ENCODE measurements around the gene IPO13.

The IPO13 gene

DNA sequence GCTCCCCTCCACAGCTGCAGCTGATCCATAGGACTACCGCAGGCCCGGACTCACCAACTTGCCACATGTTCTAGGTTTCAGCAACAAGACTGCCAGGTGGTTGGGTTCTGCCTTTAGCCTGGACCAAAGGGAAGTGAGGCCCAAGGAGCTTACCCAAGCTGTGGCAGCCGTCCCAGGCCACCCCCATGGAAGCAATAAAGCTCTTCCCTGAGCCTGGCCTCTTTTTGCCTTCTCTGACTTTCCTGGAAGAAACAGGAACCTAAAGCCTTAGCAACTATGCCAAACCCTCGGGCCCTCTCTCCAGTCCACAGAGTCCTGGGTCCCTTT is 15.8 kb upstream of the IPO13 start:
- Histone ChIP-seq H3K9me3 (ENCODE audit: insufficient read depth, low read length) (no peaks in the 10 kb centered on the region), H3K27ac (ENCODE audit: low read length) (no peak overlapping the region), H3K36me3 (replicated peaks; ENCODE audit: low read depth, low read length) (no peaks in the 10 kb centered on the region), H3K27me3 (ENCODE audit: low read depth, low read length) (no peaks in the 10 kb centered on the region), H3K4me1 (ENCODE audit: low read length) (no peaks in the 10 kb centered on the region), H3K9ac (ENCODE audit: low read length) (no peak overlapping the region), H2AFZ (ENCODE audit: low read depth, low read length) (no peak overlapping the region), H3K4me3 (ENCODE audit: low read length) (no peak overlapping the region), H3K4me2 (ENCODE audit: low read length) (no peak overlapping the region), H4K20me1 (ENCODE audit: insufficient read depth, low read length) (no peaks in the 10 kb centered on the region), H3K79me2 (ENCODE audit: low read length) (no peaks in the 10 kb centered on the region)
- TF ChIP-seq, protein P1, sequence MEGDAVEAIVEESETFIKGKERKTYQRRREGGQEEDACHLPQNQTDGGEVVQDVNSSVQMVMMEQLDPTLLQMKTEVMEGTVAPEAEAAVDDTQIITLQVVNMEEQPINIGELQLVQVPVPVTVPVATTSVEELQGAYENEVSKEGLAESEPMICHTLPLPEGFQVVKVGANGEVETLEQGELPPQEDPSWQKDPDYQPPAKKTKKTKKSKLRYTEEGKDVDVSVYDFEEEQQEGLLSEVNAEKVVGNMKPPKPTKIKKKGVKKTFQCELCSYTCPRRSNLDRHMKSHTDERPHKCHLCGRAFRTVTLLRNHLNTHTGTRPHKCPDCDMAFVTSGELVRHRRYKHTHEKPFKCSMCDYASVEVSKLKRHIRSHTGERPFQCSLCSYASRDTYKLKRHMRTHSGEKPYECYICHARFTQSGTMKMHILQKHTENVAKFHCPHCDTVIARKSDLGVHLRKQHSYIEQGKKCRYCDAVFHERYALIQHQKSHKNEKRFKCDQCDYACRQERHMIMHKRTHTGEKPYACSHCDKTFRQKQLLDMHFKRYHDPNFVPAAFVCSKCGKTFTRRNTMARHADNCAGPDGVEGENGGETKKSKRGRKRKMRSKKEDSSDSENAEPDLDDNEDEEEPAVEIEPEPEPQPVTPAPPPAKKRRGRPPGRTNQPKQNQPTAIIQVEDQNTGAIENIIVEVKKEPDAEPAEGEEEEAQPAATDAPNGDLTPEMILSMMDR (IDR thresholded peaks at IDR 0.05; ENCODE audit: low read depth, low read length) = no peak
- no peak for TF ChIP-seq EZH2phosphoT487 (IDR thresholded peaks at IDR 0.05; ENCODE audit: low read depth)

DNA sequence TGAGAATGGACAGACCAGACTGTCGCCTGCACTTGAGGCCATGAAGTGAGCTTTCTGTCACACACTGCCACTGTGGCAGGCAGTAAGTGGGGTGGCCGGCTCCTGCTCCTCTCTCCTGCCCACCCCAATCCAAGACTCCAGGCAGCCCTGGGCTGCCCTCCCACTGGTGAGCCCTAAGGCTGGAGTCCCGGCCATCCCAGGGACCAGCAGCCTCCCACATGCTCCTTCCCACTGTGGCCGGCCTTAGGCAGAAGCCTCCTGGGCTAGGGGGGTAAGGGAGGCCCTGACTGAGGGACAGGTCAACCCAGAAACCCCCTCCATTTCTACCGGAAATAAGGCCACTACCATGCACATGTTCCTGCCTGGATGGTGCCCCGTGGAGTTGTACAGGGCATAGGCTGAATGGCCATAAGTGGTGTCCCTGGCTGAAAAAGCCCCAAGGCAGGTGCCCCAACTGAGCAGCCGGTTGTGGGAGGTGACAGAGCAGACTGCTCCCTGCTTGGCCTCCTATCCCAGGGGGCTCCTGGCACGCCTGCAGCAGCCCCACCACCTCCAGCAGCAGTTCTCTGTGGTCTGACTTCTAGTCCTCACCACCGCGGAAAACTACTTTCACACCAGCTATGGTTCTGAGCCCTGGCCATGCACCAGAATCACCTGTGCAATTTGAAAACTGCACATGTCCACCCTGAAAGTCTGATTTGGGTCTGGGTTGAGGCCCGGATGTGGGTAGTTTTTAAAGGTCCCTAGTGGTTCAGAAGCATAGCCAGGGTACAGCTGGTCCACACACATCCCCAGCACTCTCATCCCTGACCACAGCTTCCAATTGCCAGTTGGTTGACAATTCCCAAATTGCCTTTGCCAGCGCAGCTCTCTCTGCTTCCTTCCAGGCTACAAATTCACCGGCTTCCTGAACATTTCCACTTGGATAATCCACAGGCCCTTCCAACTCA is 14.8 kb upstream of the IPO13 start:
- Histone ChIP-seq H3K4me3 (ENCODE audit: low read length) (no peak overlapping the region), H3K9ac (ENCODE audit: low read length) (no peak overlapping the region), H3K79me2 (ENCODE audit: low read length) (no peaks in the 10 kb centered on the region), H3K27ac (ENCODE audit: low read length) (no peak overlapping the region), H3K9me3 (ENCODE audit: insufficient read depth, low read length) (no peaks in the 10 kb centered on the region), H3K36me3 (replicated peaks; ENCODE audit: low read depth, low read length) (no peaks in the 10 kb centered on the region), H3K4me2 (ENCODE audit: low read length) (no peak overlapping the region), H2AFZ (ENCODE audit: low read depth, low read length) (no peak overlapping the region), H4K20me1 (ENCODE audit: insufficient read depth, low read length) (no peaks in the 10 kb centered on the region), H3K4me1 (ENCODE audit: low read length) (no peaks in the 10 kb centered on the region), H3K27me3 (ENCODE audit: low read depth, low read length) (no peaks in the 10 kb centered on the region)
- TF ChIP-seq EZH2phosphoT487 (IDR thresholded peaks at IDR 0.05; ENCODE audit: low read depth) = no peak
- TF ChIP-seq, protein P1 (IDR thresholded peaks at IDR 0.05; ENCODE audit: low read depth, low read length) = no peak

GRCh38 chr1:43932786-43933385 is 13.9 kb upstream of the IPO13 start:
- no peaks in the 10 kb centered on the region for H3K4me1 ChIP-seq (ENCODE audit: low read length)
- 0 out of 2 replicates have a peak overlapping the region, but pooled peaks have one; percentile 41 for H3K4me2 ChIP-seq (ENCODE audit: low read length)
- H3K27ac ChIP-seq (ENCODE audit: low read length) = no peak overlapping the region
- H3K79me2 ChIP-seq (ENCODE audit: low read length) = no peaks in the 10 kb centered on the region
- no peaks in the 10 kb centered on the region for H3K36me3 ChIP-seq (replicated peaks; ENCODE audit: low read depth, low read length)
- no peak for TF ChIP-seq EZH2phosphoT487 (IDR thresholded peaks at IDR 0.05; ENCODE audit: low read depth)
- TF ChIP-seq, protein P1 (IDR thresholded peaks at IDR 0.05; ENCODE audit: low read depth, low read length) = no peak
- no peaks in the 10 kb centered on the region for H4K20me1 ChIP-seq (ENCODE audit: insufficient read depth, low read length)
- H3K27me3 ChIP-seq (ENCODE audit: low read depth, low read length) = no peaks in the 10 kb centered on the region
- H3K9ac ChIP-seq (ENCODE audit: low read length) = no peak overlapping the region
- no peak overlapping the region for H2AFZ ChIP-seq (ENCODE audit: low read depth, low read length)
- no peaks in the 10 kb centered on the region for H3K9me3 ChIP-seq (ENCODE audit: insufficient read depth, low read length)
- H3K4me3 ChIP-seq (ENCODE audit: low read length) = no peak overlapping the region

- H3K36me3 ChIP-seq (replicated peaks; ENCODE audit: low read depth, low read length) = no peaks in the 10 kb centered on the region
- no peaks in the 10 kb centered on the region for H3K79me2 ChIP-seq (ENCODE audit: low read length)
- no peaks in the 10 kb centered on the region for H4K20me1 ChIP-seq (ENCODE audit: insufficient read depth, low read length)
- no peak within 1 kb of the TSS for H3K27ac ChIP-seq (ENCODE audit: low read length)
- peak within 1 kb of the TSS; percentile 41 for H3K4me2 ChIP-seq (ENCODE audit: low read length)
- TF ChIP-seq, protein P1 (IDR thresholded peaks at IDR 0.05; ENCODE audit: low read depth, low read length) = no peak
- TF ChIP-seq EZH2phosphoT487 (IDR thresholded peaks at IDR 0.05; ENCODE audit: low read depth) = no peak
- no peak within 1 kb of the TSS for H3K9ac ChIP-seq (ENCODE audit: low read length)
- peak within 1 kb of the TSS; percentile 26; the same call in 1 of the 2 replicates for H3K4me3 ChIP-seq (ENCODE audit: low read length)
- H3K4me1 ChIP-seq (ENCODE audit: low read length) = no peaks in the 10 kb centered on the region
- no peaks in the 10 kb centered on the region for H3K9me3 ChIP-seq (ENCODE audit: insufficient read depth, low read length)
- H2AFZ ChIP-seq (ENCODE audit: low read depth, low read length) = 0 out of 2 replicates have a peak within 1 kb of the TSS, but pooled peaks have one; percentile 30
- no peaks in the 10 kb centered on the region for H3K27me3 ChIP-seq (ENCODE audit: low read depth, low read length)
These were observed 13.2 kb upstream of the IPO13 start, which contains the start of gene ARTN for GRCh38 chr1:43933386-43934100. Gene ARTN (plus strand): TSS chr1:43933801. CDS start chr1:43935657, 1,856 bp downstream.

All from OCI-LY3 (cell line).